NB4 (cell line): ENCODE data around the gene DNAH7.
"Not testable (repeated sequence)": the region's sequence is repeated elsewhere in the genome, so short reads cannot be mapped to it uniquely, and the experiment has no call there.

ENCODE experiments used
- DNase-seq: peaks from one replicate; pipeline ENCODE4 v3.0.0; 2010; ENCODE audit warnings: low read depth
- H3K4me3 ChIP-seq: one replicate; pipeline ENCODE4 v1.5.1; 2011; ENCODE audit warnings: mild to moderate bottlenecking, low read depth, low read length, moderate library complexity
- MYC ChIP-seq: IDR thresholded peaks from 2 replicates; pipeline ENCODE4 v1.6.1; 2011; ENCODE audit warnings: low read depth, low read length
- POLR2A ChIP-seq: IDR thresholded peaks from 2 replicates; pipeline ENCODE4 v1.6.1; 2011; ENCODE audit warnings: mild to moderate bottlenecking; ENCODE audit not compliant: insufficient read length; ENCODE audit errors: extremely low read depth
- TF ChIP-seq, protein P1 (sequence below): IDR thresholded peaks from 2 replicates; pipeline ENCODE4 v1.6.1; 2011; ENCODE audit warnings: low read depth, low read length
- TF ChIP-seq, protein P2 (sequence below): IDR thresholded peaks from one replicate; pipeline ENCODE4 v1.5.1; 2012; ENCODE audit warnings: low read depth, low read length

The DNAH7 gene

DNA sequence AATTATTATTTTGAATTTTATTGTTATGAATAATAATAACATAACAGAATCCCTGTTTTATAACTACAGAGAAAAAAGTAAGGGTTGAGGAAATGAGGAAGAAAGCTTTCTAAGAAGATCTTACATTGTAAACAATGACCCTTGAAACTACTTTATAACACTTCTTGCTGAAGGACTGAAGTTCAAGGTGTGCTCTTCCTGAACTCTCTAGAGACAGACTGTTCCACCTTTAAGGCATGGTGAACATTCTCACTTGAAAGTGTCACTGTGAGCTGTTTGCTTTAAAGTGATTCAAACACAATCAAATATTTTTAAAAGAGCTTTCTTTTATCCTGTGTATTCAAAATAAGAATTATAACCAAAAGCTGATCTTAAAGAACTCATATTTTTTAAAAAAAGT, 131.5 kb downstream of the DNAH7 start:
- TF ChIP-seq, protein P1, sequence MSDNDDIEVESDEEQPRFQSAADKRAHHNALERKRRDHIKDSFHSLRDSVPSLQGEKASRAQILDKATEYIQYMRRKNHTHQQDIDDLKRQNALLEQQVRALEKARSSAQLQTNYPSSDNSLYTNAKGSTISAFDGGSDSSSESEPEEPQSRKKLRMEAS = no peak
- TF ChIP-seq, protein P2, sequence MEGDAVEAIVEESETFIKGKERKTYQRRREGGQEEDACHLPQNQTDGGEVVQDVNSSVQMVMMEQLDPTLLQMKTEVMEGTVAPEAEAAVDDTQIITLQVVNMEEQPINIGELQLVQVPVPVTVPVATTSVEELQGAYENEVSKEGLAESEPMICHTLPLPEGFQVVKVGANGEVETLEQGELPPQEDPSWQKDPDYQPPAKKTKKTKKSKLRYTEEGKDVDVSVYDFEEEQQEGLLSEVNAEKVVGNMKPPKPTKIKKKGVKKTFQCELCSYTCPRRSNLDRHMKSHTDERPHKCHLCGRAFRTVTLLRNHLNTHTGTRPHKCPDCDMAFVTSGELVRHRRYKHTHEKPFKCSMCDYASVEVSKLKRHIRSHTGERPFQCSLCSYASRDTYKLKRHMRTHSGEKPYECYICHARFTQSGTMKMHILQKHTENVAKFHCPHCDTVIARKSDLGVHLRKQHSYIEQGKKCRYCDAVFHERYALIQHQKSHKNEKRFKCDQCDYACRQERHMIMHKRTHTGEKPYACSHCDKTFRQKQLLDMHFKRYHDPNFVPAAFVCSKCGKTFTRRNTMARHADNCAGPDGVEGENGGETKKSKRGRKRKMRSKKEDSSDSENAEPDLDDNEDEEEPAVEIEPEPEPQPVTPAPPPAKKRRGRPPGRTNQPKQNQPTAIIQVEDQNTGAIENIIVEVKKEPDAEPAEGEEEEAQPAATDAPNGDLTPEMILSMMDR = no peak
- TF ChIP-seq POLR2A (no peak), MYC (no peak)
- no peak for DNase-seq
- no peak overlapping the region for H3K4me3 ChIP-seq

DNA sequence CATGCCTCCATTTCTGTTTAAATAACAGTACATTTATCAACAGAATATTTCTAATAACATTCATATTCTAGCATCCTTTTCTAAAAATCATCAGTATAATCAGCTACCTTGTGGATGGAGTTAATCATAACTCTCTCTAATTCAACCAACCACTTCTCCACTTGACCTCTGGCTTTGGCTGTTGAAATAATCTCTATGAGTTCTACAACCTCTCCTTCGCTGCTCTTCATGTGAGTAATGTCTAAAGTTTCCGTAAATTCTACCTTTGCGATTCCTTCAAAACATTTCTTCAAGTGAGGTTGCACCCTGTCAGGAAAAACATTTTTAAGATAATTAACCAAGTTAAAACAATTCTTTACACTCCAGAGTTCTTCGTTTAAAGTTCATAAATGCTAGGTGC, 134.2 kb downstream of the DNAH7 start:
- no peak for DNase-seq
- no peak overlapping the region for H3K4me3 ChIP-seq
- TF ChIP-seq MYC = no peak
- TF ChIP-seq, protein P1 = no peak
- TF ChIP-seq POLR2A = no peak

DNA sequence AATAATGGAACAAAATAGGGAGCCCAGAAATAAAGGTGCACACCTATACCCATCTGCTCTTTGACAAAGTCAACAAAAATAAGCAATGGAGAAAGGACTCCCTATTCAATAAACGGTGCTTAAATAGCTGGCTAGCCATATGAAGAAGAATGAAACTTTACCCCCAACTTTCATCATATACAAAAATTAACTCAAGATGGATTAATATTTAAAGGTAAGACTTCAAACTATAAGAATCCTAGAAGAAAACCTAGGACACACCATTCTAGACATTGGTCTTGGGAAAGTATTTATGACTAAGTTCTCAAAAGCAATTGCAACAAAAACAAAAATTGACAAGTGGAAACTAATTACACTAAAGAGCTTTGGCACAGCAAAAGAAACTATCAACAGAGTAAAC, 139.1 kb downstream of the DNAH7 start:
- no peak for DNase-seq

DNA sequence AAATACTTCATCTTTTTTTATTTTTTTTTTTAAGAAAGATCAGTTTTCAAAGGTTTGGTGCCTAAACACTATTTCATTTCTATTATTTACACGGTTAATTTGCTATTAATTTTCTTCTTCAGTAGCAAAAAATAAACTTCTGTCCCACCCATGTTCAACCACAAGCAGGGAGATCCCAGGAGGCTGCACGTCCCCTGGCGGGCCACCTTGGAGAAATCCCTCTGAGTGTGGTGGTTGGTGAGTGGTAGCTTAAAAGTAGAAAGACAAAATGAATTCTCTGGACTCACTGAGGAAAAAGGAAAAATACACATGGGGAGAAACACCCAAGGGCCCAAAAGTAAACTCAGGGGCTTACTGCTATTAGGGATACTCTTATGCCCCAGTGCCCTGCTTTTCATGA, 143.5 kb downstream of the DNAH7 start:
- no peak for DNase-seq
- TF ChIP-seq, protein P2 = no peak
- TF ChIP-seq, protein P1 = no peak
- TF ChIP-seq MYC (no peak), POLR2A (no peak)
- H3K4me3 ChIP-seq = no peak overlapping the region

More for the DNA sequence above, 139.1 kb downstream of the DNAH7 start:
- TF ChIP-seq, protein P1 = no peak
- TF ChIP-seq POLR2A (no peak), MYC (no peak)
- TF ChIP-seq, protein P2 = no peak
- H3K4me3 ChIP-seq = no peak overlapping the region

- TF ChIP-seq MYC = no peak
- TF ChIP-seq, protein P1 = no peak
- TF ChIP-seq, protein P2 = no peak
- no peak for TF ChIP-seq POLR2A
- no peak for DNase-seq
- no peak overlapping the region for H3K4me3 ChIP-seq
These were observed 144.7 kb downstream of the DNAH7 start for GRCh38 chr2:195923889-195924288.

GRCh38 chr2:195917021-195917600, 151.5 kb downstream of the DNAH7 start:
- DNase-seq, H3K4me3 ChIP-seq: not testable (repeated sequence)

DNA sequence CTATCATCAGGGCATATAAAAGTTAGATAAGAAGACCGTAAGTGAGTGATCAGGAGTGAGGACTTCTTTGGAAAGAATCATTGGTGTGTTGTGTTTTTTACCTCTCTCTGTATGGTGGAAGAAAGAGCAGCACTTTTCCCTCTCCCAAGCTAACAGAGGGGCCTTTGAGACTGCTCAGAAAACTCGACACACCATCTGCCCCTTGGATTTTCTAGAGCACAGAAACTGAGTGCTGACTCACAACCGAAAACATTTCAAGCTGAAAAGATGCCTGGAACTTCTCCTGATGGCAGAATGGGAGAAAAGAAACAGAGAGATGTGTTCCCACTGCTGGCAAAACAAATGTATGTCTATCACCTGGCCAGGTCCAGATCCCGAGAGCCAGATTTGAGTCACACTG, 156.6 kb downstream of the DNAH7 start:
- no peak for DNase-seq
- no peak overlapping the region for H3K4me3 ChIP-seq
- TF ChIP-seq MYC (no peak), POLR2A (no peak)
- TF ChIP-seq, protein P2 = no peak
- TF ChIP-seq, protein P1 = no peak
